HG02571 (cell line): ENCODE results near the gene IGF2BP1.
"Not testable (repeated sequence)": the region's sequence is repeated elsewhere in the genome, so short reads cannot be mapped to it uniquely, and the experiment has no call there.

Source experiments
- ATAC-seq: cut with Tn5 transposase; IDR thresholded peaks from one replicate; pipeline ENCODE4 v1.9.1; 2021; ENCODE audit warnings: mild to moderate bottlenecking, moderate library complexity; ENCODE audit not compliant: unreplicated experiment

IGF2BP1 gene

DNA sequence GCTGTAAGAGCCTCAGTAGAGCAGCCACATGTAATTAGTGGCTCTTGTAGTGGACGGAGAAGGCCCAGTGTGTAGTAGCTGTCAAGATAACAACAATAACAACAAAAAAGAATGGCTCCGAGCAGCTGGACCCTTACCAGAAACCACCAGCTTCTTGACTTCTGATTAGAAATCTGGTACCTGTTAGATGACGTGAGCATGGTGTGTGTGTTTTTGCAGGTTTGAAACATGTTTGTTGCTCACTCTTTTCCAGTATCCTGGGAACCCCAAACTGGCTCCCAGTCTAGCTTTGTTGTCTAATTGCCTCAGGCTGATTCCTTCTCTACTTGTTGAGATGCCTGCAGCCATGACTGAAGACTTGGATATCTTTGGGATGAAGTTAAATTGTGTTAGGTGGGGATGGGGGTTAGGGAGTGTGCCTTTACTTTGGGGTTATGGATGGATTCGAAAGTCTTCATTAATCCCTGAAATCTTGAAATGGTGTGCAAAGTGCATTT is 21.0 kb downstream of the IGF2BP1 start:
- ATAC-seq, result no peak

DNA sequence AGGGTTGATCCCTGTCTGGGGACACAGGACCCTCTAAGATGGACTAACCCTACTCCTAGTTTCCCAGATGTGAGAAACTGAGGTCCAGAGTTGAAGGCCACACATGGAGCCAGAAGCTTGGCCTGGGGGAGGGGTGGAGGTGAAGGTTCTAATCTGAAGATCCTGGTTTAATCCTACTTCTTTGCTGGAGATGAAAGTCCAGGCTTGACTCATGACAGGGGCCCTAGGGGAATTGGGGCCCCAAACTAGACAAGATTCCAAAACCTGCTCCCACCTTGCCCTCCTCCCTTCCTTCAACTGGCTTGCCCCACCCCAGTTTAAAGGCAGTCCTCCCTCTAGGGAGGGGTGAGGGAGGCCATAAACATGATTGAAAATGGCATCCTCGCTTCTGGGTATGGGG is 21.6 kb downstream of the IGF2BP1 start:
- ATAC-seq, result no peak

GRCh38 chr17:49020609-49021008 is 23.4 kb downstream of the IGF2BP1 start:
- no peak for ATAC-seq

- no peak for ATAC-seq
These were observed 24.0 kb downstream of the IGF2BP1 start for GRCh38 chr17:49021095-49021767.

DNA sequence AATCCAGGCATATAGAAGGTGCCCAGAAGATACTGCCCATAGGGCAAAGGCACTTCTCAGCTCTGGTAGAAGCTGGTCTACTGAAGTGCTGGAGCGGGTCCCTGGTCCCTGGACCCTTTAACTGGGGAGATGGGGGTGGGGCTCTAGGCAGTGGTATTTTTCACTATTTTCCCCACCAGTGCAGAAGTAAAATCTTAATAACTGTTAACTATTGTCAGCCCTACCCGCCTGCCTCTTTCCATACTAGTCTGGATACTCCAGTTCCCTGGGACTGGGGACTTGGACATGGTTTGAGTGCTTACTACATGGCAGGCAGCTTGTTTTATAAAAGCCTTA is 24.6 kb downstream of the IGF2BP1 start:
- ATAC-seq, result no peak

DNA sequence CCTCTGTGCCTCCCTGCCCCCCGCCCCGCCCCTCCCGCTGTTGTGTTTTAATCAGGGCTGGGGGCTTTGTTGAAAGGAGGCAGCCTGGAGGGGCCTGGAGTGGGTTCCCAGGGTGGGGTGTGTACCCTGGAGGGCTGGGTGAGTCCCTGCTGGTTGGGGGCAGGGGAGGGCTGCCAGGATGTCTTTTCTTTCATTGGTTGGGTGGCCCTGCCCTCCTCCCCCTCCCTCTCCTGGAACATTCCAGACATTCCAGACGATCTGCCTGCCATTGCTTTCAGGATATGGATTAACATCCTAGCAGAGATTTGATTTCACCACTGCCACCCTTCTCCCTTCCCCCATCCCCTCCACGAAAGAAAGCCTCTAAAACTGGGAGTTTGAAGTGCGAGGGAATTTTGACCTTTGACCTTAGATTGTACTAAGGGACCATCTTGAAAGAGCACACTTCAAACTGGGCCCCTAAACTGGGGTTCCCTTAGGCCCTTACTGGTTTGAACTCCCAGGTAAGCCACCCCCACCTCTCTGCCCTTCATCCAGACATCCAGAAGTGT is 25.3 kb downstream of the IGF2BP1 start:
- no peak for ATAC-seq

DNA sequence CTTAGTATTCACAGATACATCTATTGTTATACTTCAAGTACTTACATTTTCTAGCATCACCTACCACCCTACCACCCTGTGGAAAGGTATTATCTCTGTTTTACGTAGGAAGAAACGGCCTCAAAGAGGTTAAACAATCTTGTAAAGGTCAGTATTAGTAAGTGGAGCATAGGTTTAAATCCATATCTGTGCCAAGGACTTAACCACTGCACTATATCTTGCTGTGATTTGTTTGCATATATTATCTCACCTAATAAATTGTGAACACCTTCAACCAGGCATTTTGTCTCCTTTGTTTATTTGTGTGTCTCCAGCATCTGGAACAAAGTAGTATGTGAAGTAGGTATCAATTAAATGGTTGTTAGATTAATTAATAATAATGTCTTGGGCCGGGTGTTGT is 27.3 kb downstream of the IGF2BP1 start:
- no peak for ATAC-seq

- ATAC-seq, result not testable (repeated sequence)
These were observed 29.3 kb downstream of the IGF2BP1 start for GRCh38 chr17:49026447-49026846.

GRCh38 chr17:49028271-49028670 is 31.1 kb downstream of the IGF2BP1 start:
- no peak for ATAC-seq

DNA sequence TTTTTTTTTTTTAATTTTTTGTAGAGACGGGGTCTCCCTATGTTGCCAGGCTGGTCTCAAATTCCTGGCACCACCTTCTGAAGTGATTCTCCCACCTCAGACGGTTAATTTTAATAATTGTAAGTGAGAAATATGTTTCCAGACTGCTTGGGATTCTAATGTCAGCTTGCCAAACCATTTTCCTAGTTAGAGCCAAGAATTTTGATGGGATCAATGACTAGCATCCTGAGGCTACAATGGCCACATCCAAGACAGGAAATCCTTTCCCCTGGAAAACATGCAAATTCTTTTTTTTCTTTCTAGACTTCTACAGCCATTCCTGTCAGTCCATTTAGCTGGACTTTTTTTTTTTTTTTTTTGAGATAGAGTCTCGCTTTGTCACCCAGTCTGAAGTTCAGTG is 32.6 kb downstream of the IGF2BP1 start:
- no peak for ATAC-seq

GRCh38 chr17:49031965-49032928 is 35.1 kb downstream of the IGF2BP1 start:
- ATAC-seq, result no peak

DNA sequence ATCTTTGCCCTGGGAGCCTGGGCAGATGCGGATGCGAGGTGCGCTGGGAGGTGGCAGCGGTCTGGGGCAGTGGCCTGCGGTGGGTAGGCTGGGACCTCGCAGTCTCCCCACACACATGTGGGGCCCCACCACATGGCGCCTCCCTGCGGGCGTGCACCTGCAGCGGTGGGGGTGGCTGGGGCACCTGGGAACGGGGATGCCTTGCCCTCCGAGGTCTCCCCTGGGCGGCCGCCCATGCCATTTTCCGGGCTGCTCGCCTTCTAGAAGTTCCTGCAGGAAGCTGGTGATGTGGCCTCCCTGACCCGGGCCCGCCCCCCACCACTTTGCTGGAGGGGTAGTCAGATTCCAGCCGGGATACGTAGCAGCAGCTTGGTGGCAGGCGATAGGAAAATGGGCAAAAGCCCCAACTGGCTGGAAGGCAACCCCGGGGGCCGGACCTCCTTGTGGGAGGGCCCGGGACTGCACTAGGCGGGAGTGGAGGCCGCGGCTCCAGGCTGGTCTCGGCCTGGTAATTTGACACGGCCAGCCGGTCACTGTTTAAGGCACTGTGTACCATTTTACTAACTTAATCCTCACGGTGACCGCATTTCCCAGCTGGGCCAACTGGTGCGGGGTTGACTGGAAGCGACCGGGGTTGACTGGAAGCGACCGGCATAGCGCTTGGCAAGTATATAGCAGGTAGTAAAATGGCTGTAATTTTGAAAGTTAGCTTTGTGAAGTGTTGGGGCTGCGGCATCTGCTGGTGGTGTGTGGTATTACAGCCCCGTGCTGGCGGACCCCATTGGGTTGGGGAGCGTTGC is 38.5 kb downstream of the IGF2BP1 start:
- no peak for ATAC-seq

- ATAC-seq, result no peak
These were observed 39.1 kb downstream of the IGF2BP1 start for GRCh38 chr17:49036270-49036626.

- ATAC-seq, result no peak
These were observed 41.0 kb downstream of the IGF2BP1 start for GRCh38 chr17:49038138-49038537.

- no peak for ATAC-seq
These were observed 41.4 kb downstream of the IGF2BP1 start for GRCh38 chr17:49038544-49038943.

- not testable (repeated sequence) for ATAC-seq
These were observed 42.3 kb downstream of the IGF2BP1 start for GRCh38 chr17:49039518-49039917.

GRCh38 chr17:49041527-49041926 is 44.3 kb downstream of the IGF2BP1 start:
- no peak for ATAC-seq

GRCh38 chr17:49045376-49045775 is 48.2 kb downstream of the IGF2BP1 start:
- ATAC-seq, result no peak

GRCh38 chr17:49046912-49047311 is 49.7 kb downstream of the IGF2BP1 start:
- no peak for ATAC-seq

GRCh38 chr17:49049265-49049664 is 52.1 kb downstream of the IGF2BP1 start:
- ATAC-seq, result no peak

DNA sequence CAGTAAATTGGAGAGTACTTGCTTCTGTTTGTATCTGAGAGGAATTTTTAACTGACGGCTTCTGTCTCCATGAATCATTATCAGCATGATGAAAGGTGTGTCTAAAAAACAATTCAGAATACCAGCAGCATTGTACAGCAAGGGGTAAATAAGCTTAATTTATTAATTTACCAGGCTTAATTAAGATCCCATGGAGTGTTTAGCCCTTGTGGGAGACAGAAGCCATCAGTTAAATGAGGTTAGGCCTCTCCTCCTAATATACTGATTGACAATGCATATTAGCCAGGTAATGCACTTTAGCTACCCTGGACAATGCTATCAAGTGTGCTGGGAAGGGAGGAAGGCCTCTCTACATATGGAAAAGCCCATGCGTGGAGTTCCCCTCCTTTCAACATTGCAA is 53.4 kb downstream of the IGF2BP1 start:
- ATAC-seq, result no peak
